GM23338 (cell line): ENCODE results near the gene RAP1A. TPM values are rescaled to one million over a fixed set of nuclear protein-coding genes. Genes with fewer than 3 reads are reported as not detected.

ENCODE experiments used
- ATAC-seq: fragments of 200-7000 bp; cut with Tn5 transposase; 3 replicates; pipeline ENCODE4 v1.9.1; 2020
- DNase-seq: peaks from one replicate; pipeline ENCODE4 v3.0.0-alpha.2; 2015; ENCODE audit warnings: low spot score
- H2AFZ ChIP-seq: fragments of 200-600 bp; sonication (generic); 2 replicates; pipeline ENCODE4 v1.8.0; 2016; ENCODE audit warnings: antibody characterized with exemption, mild to moderate bottlenecking, moderate library complexity
- H3F3A ChIP-seq: fragments of 200-600 bp; sonication (generic); replicated peaks from 2 replicates; pipeline ENCODE4 v1.8.0; 2017; ENCODE audit warnings: antibody characterized with exemption, mixed run types, low read depth
- H3K27ac ChIP-seq: fragments of 200-600 bp; sonication (generic); 2 replicates; pipeline ENCODE4 v1.6.1; 2016; ENCODE audit warnings: low read depth
- H3K27me3 ChIP-seq: fragments of 200-600 bp; sonication (generic); 2 replicates; pipeline ENCODE4 v1.8.0; 2016; ENCODE audit warnings: mild to moderate bottlenecking, mixed run types, moderate library complexity; ENCODE audit not compliant: insufficient read depth
- H3K36me3 ChIP-seq: fragments of 200-600 bp; sonication (generic); 2 replicates; pipeline ENCODE4 v1.8.0; 2016; ENCODE audit warnings: mild to moderate bottlenecking; ENCODE audit not compliant: insufficient read depth
- H3K4me1 ChIP-seq: fragments of 200-600 bp; sonication (generic); 2 replicates; pipeline ENCODE4 v1.8.0; 2016; ENCODE audit warnings: mild to moderate bottlenecking, moderate library complexity; ENCODE audit not compliant: insufficient read depth
- H3K4me2 ChIP-seq: fragments of 200-600 bp; sonication (generic); 2 replicates; pipeline ENCODE4 v1.7.1; 2017; ENCODE audit warnings: mixed run types
- H3K4me3 ChIP-seq: fragments of 200-600 bp; sonication (generic); 2 replicates; pipeline ENCODE4 v1.6.1; 2016; ENCODE audit warnings: mixed run types
- H3K79me2 ChIP-seq: fragments of 200-600 bp; sonication (generic); replicated peaks from 2 replicates; pipeline ENCODE4 v1.8.0; 2017; ENCODE audit warnings: mild to moderate bottlenecking; ENCODE audit not compliant: insufficient read depth
- H3K9me2 ChIP-seq: fragments of 200-600 bp; sonication (generic); 2 replicates; pipeline ENCODE4 v1.8.0; 2017; ENCODE audit not compliant: insufficient read depth
- H4K20me1 ChIP-seq: fragments of 200-600 bp; sonication (generic); replicated peaks from 2 replicates; pipeline ENCODE4 v1.8.0; 2017; ENCODE audit warnings: mild to moderate bottlenecking; ENCODE audit not compliant: insufficient read depth
- H3K27ac Mint-ChIP-seq: 2 replicates; pipeline ENCODE4 v1.8.0; 2020; ENCODE audit warnings: inconsistent platforms, mild to moderate bottlenecking, moderate library complexity, mixed read lengths
- H3K27me3 Mint-ChIP-seq: 3 replicates; pipeline ENCODE4 v1.8.0; 2022; ENCODE audit warnings: low read depth, mild to moderate bottlenecking, moderate library complexity, mixed read lengths, inconsistent platforms; ENCODE audit not compliant: insufficient read depth, poor library complexity
- H3K36me3 Mint-ChIP-seq: 3 replicates; pipeline ENCODE4 v1.8.0; 2021; ENCODE audit warnings: low read depth, mild to moderate bottlenecking, inconsistent platforms, moderate library complexity, mixed read lengths
- H3K4me1 Mint-ChIP-seq: 3 replicates; pipeline ENCODE4 v1.8.0; 2020; ENCODE audit warnings: mild to moderate bottlenecking, inconsistent platforms, mixed read lengths
- H3K4me3 Mint-ChIP-seq: 3 replicates; pipeline ENCODE4 v1.8.0; 2021; ENCODE audit warnings: moderate library complexity, mild to moderate bottlenecking, inconsistent platforms, mixed read lengths
- H3K9me3 Mint-ChIP-seq: 3 replicates; pipeline ENCODE4 v1.8.0; 2020; ENCODE audit warnings: moderate library complexity, mild to moderate bottlenecking, inconsistent platforms, mixed read lengths
- CREB1 ChIP-seq: fragments of 250-450 bp; sonication (Bioruptor Pico); IDR thresholded peaks from 2 replicates; pipeline ENCODE4 v1.5.0; 2020; ENCODE audit warnings: low read depth, mild to moderate bottlenecking, moderate library complexity
- EZH2 ChIP-seq: fragments of 200-600 bp; sonication (generic); IDR thresholded peaks from one replicate; pipeline ENCODE4 v1.8.0; 2017; ENCODE audit warnings: antibody characterized with exemption, mild to moderate bottlenecking, low read depth; ENCODE audit not compliant: unreplicated experiment
- EZH2phosphoT487 ChIP-seq: fragments of 200-600 bp; sonication (generic); IDR thresholded peaks from one replicate; pipeline ENCODE4 v1.8.1; 2018; ENCODE audit warnings: antibody characterized with exemption; ENCODE audit not compliant: unreplicated experiment
- JUNB ChIP-seq: IDR thresholded peaks from one replicate; pipeline ENCODE4 v1.6.1; 2016; ENCODE audit warnings: antibody characterized with exemption; ENCODE audit not compliant: unreplicated experiment
- NANOG ChIP-seq: IDR thresholded peaks from 2 replicates; pipeline ENCODE4 v1.6.1; 2016; ENCODE audit warnings: antibody characterized with exemption, borderline replicate concordance
- POLR2AphosphoS5 ChIP-seq: IDR thresholded peaks from 2 replicates; pipeline ENCODE4 v1.6.1; 2016; ENCODE audit warnings: antibody characterized with exemption, low read depth
- REST ChIP-seq: IDR thresholded peaks from one replicate; pipeline ENCODE4 v1.6.1; 2018; ENCODE audit warnings: antibody characterized with exemption; ENCODE audit not compliant: unreplicated experiment
- STAT1 ChIP-seq: IDR thresholded peaks from one replicate; pipeline ENCODE4 v1.6.1; 2016; ENCODE audit warnings: antibody characterized with exemption; ENCODE audit not compliant: unreplicated experiment
- ZNF114 ChIP-seq: fragments of 250-450 bp; sonication (Bioruptor Pico); IDR thresholded peaks from 2 replicates; pipeline ENCODE4 v1.5.0; 2020; ENCODE audit warnings: mild to moderate bottlenecking, moderate library complexity
- ZNF331 ChIP-seq: fragments of 250-450 bp; sonication (Bioruptor Pico); IDR thresholded peaks from 2 replicates; pipeline ENCODE4 v1.5.0; 2020; ENCODE audit warnings: low read depth, mild to moderate bottlenecking, moderate library complexity
- polyA plus RNA-seq: library from polyadenylated mRNA; unstranded; fragments of >200 nt; fragmentation: Nextera tagmentation; extraction: Ambion mirVana; gene quantifications from 2 replicates; pipeline ENCODE4 v1.2.1, GENCODE V29; 2016
- total RNA-seq: library from RNA; depleted of rRNA; stranded (reverse); fragments of >200 nt; shearing (Covaris generic); gene quantifications from 2 replicates; pipeline ENCODE4 v1.2.3, GENCODE V29; 2014
- TF ChIP-seq, protein P1 (sequence below): IDR thresholded peaks from 2 replicates; pipeline ENCODE4 v1.6.1; 2016; ENCODE audit warnings: antibody characterized with exemption
- TF ChIP-seq, protein P2 (sequence below), 2 experiments: fragments of 200-600 bp in 1 of 2; sonication (generic) in 1 of 2; conservative IDR thresholded peaks; 2 replicates each; pipeline versions ENCODE4 v1.5.1 to v1.6.1; 2016 to 2017; ENCODE audit warnings: antibody characterized with exemption in 2 of 2, low read depth in 2 of 2, mild to moderate bottlenecking in 2 of 2, moderate library complexity in 1 of 2
- TF ChIP-seq, protein P3 (sequence below): fragments of 250-450 bp; sonication (Bioruptor Pico); IDR thresholded peaks from 2 replicates; pipeline ENCODE4 v1.5.0; 2020; ENCODE audit warnings: mild to moderate bottlenecking, moderate library complexity

Gene RAP1A
- total and polyA plus RNA-seq, 2 experiments from 2014 or later: 16.2 to 23.0 TPM

GRCh38 chr1:111605576-111605975 lies 14.0 kb upstream of the RAP1A start:
- H3F3A ChIP-seq: no peaks in the 10 kb centered on the region
- H3K4me2 ChIP-seq: no peak overlapping the region
- DNase-seq (no peak), ATAC-seq (no peak)
- Mint-ChIP-seq H3K9me3 (peaks cover 23% of the 10 kb centered on the region), H3K36me3 (peaks cover 13% of the 10 kb centered on the region), H3K4me3 (no peak overlapping the region), H3K4me1 (no peaks in the 10 kb centered on the region), H3K27me3 (peaks cover 2% of the 10 kb centered on the region), H3K27ac (no peak overlapping the region)
- no peaks in the 10 kb centered on the region for H3K9me2 ChIP-seq
- TF ChIP-seq, protein P1, sequence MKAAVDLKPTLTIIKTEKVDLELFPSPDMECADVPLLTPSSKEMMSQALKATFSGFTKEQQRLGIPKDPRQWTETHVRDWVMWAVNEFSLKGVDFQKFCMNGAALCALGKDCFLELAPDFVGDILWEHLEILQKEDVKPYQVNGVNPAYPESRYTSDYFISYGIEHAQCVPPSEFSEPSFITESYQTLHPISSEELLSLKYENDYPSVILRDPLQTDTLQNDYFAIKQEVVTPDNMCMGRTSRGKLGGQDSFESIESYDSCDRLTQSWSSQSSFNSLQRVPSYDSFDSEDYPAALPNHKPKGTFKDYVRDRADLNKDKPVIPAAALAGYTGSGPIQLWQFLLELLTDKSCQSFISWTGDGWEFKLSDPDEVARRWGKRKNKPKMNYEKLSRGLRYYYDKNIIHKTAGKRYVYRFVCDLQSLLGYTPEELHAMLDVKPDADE: no peak
- TF ChIP-seq ZNF114 (no peak), POLR2AphosphoS5 (no peak), EZH2phosphoT487 (no peak), EZH2 (no peak), JUNB (no peak), NANOG (no peak), STAT1 (no peak), ZNF331 (CRISPR knock-in tag) (no peak), CREB1 (CRISPR knock-in tag) (no peak), REST (no peak)
- TF ChIP-seq, protein P2, sequence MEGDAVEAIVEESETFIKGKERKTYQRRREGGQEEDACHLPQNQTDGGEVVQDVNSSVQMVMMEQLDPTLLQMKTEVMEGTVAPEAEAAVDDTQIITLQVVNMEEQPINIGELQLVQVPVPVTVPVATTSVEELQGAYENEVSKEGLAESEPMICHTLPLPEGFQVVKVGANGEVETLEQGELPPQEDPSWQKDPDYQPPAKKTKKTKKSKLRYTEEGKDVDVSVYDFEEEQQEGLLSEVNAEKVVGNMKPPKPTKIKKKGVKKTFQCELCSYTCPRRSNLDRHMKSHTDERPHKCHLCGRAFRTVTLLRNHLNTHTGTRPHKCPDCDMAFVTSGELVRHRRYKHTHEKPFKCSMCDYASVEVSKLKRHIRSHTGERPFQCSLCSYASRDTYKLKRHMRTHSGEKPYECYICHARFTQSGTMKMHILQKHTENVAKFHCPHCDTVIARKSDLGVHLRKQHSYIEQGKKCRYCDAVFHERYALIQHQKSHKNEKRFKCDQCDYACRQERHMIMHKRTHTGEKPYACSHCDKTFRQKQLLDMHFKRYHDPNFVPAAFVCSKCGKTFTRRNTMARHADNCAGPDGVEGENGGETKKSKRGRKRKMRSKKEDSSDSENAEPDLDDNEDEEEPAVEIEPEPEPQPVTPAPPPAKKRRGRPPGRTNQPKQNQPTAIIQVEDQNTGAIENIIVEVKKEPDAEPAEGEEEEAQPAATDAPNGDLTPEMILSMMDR (conservative IDR thresholded peaks at IDR 0.05; ENCODE audit: low read depth in 2 of 2): no peak
- TF ChIP-seq, protein P3, sequence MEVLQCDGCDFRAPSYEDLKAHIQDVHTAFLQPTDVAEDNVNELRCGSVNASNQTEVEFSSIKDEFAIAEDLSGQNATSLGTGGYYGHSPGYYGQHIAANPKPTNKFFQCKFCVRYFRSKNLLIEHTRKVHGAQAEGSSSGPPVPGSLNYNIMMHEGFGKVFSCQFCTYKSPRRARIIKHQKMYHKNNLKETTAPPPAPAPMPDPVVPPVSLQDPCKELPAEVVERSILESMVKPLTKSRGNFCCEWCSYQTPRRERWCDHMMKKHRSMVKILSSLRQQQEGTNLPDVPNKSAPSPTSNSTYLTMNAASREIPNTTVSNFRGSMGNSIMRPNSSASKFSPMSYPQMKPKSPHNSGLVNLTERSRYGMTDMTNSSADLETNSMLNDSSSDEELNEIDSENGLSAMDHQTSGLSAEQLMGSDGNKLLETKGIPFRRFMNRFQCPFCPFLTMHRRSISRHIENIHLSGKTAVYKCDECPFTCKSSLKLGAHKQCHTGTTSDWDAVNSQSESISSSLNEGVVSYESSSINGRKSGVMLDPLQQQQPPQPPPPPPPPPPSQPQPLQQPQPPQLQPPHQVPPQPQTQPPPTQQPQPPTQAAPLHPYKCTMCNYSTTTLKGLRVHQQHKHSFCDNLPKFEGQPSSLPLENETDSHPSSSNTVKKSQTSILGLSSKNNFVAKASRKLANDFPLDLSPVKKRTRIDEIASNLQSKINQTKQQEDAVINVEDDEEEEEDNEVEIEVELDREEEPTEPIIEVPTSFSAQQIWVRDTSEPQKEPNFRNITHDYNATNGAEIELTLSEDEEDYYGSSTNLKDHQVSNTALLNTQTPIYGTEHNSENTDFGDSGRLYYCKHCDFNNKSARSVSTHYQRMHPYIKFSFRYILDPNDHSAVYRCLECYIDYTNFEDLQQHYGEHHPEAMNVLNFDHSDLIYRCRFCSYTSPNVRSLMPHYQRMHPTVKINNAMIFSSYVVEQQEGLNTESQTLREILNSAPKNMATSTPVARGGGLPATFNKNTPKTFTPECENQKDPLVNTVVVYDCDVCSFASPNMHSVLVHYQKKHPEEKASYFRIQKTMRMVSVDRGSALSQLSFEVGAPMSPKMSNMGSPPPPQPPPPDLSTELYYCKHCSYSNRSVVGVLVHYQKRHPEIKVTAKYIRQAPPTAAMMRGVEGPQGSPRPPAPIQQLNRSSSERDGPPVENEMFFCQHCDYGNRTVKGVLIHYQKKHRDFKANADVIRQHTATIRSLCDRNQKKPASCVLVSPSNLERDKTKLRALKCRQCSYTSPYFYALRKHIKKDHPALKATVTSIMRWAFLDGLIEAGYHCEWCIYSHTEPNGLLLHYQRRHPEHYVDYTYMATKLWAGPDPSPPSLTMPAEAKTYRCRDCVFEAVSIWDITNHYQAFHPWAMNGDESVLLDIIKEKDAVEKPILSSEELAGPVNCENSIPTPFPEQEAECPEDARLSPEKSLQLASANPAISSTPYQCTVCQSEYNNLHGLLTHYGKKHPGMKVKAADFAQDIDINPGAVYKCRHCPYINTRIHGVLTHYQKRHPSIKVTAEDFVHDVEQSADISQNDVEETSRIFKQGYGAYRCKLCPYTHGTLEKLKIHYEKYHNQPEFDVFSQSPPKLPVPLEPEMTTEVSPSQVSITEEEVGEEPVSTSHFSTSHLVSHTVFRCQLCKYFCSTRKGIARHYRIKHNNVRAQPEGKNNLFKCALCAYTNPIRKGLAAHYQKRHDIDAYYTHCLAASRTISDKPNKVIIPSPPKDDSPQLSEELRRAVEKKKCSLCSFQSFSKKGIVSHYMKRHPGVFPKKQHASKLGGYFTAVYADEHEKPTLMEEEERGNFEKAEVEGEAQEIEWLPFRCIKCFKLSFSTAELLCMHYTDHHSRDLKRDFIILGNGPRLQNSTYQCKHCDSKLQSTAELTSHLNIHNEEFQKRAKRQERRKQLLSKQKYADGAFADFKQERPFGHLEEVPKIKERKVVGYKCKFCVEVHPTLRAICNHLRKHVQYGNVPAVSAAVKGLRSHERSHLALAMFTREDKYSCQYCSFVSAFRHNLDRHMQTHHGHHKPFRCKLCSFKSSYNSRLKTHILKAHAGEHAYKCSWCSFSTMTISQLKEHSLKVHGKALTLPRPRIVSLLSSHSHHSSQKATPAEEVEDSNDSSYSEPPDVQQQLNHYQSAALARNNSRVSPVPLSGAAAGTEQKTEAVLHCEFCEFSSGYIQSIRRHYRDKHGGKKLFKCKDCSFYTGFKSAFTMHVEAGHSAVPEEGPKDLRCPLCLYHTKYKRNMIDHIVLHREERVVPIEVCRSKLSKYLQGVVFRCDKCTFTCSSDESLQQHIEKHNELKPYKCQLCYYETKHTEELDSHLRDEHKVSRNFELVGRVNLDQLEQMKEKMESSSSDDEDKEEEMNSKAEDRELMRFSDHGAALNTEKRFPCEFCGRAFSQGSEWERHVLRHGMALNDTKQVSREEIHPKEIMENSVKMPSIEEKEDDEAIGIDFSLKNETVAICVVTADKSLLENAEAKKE (CRISPR knock-in tag): no peak
- no peaks in the 10 kb centered on the region for H3K27me3 ChIP-seq
- H3K36me3 ChIP-seq: no peaks in the 10 kb centered on the region
- no peaks in the 10 kb centered on the region for H3K79me2 ChIP-seq
- H3K27ac ChIP-seq: no peak overlapping the region
- no peaks in the 10 kb centered on the region for H3K4me1 ChIP-seq
- no peak overlapping the region; the same call in 1 of the 2 replicates for H2AFZ ChIP-seq
- no peak overlapping the region for H3K4me3 ChIP-seq
- H4K20me1 ChIP-seq: no peaks in the 10 kb centered on the region
